ENCODE results near the gene LPCAT1. TPM values are rescaled to one million over a fixed set of nuclear protein-coding genes. Genes with fewer than 3 reads are reported as not detected.

The LPCAT1 gene
- total RNA-seq, 1 experiment from 2014 or later = 59.8 TPM

GRCh38 chr5:1446602-1447343 lies 77.0 kb downstream of the LPCAT1 start:
- H3K4me1 ChIP-seq (ENCODE audit: control insufficient read depth, insufficient read depth, low read length) = no peaks in the 10 kb centered on the region
- no TSS peak for BruUV-seq (replicated peaks)
- POLR2A ChIA-PET = interaction anchor here (0.7 kb wide), 1 partner anchor 98 kb away, joined by 3 read pairs; no protein-coding TSS in a partner anchor
- CTCF ChIA-PET = no interaction called here
- H3K27ac ChIP-seq (ENCODE audit: low read length) = no peak overlapping the region
- TF ChIP-seq CTCF (IDR thresholded peaks at IDR 0.05) = no peak
- no peak for TF ChIP-seq POLR2AphosphoS5 (IDR thresholded peaks at IDR 0.05; ENCODE audit: low read depth, low read length)
- no peak for TF ChIP-seq TCF7L2 (IDR thresholded peaks at IDR 0.05; ENCODE audit: low read depth, low read length)
- no peak for TF ChIP-seq SIN3A (IDR thresholded peaks at IDR 0.05; ENCODE audit: borderline replicate concordance, insufficient read depth, low read depth, low read length)
- no peak for TF ChIP-seq REST (IDR thresholded peaks at IDR 0.05; ENCODE audit: insufficient read depth in 1 of 2, low read depth in 2 of 2, low read length in 1 of 2)
- H3K27me3 ChIP-seq (ENCODE audit: control insufficient read depth, insufficient read depth, low read length) = peaks cover 5% of the 10 kb centered on the region
- H3K4me3 ChIP-seq (ENCODE audit: low read depth in 2 of 2, low read length in 2 of 2) = no peak overlapping the region
- no peak for DNase-seq (ENCODE audit: low read depth, low spot score)
- intact Hi-C loops (cut with micrococcal nuclease; ENCODE audit: unreplicated experiment) (no loop called here), in situ Hi-C loops (cut with HindIII; ENCODE audit: low pct_unique_long_range_greater_than_20kb, low sequenced_read_pairs) (no loop called here)
- H3K36me3 ChIP-seq (ENCODE audit: control insufficient read depth, insufficient read depth, low read length) = no peaks in the 10 kb centered on the region
- ATAC-seq = no peak
- no peaks in the 10 kb centered on the region for H3K9me3 ChIP-seq (ENCODE audit: control insufficient read depth, insufficient read depth, low read depth, low read length)

- H3K4me3 ChIP-seq (ENCODE audit: low read depth in 2 of 2, low read length in 2 of 2) = no peak overlapping the region
- H3K36me3 ChIP-seq (ENCODE audit: control insufficient read depth, insufficient read depth, low read length) = no peaks in the 10 kb centered on the region
- ATAC-seq (peak; percentile 51), DNase-seq (ENCODE audit: low read depth, low spot score) (no peak)
- in situ Hi-C loops (cut with HindIII; ENCODE audit: low pct_unique_long_range_greater_than_20kb, low sequenced_read_pairs) = no loop called here
- BruUV-seq (replicated peaks) = no TSS peak
- TF ChIP-seq CTCF (IDR thresholded peaks at IDR 0.05) = no peak
- no peak for TF ChIP-seq POLR2AphosphoS5 (IDR thresholded peaks at IDR 0.05; ENCODE audit: low read depth, low read length)
- no peak for TF ChIP-seq SIN3A (IDR thresholded peaks at IDR 0.05; ENCODE audit: borderline replicate concordance, insufficient read depth, low read depth, low read length)
- TF ChIP-seq TCF7L2 (IDR thresholded peaks at IDR 0.05; ENCODE audit: low read depth, low read length) = no peak
- TF ChIP-seq REST (IDR thresholded peaks at IDR 0.05; ENCODE audit: insufficient read depth in 1 of 2, low read depth in 2 of 2, low read length in 1 of 2) = no peak
- intact Hi-C loops (cut with micrococcal nuclease; ENCODE audit: unreplicated experiment) = no loop called here
- no peaks in the 10 kb centered on the region for H3K4me1 ChIP-seq (ENCODE audit: control insufficient read depth, insufficient read depth, low read length)
- H3K27me3 ChIP-seq (ENCODE audit: control insufficient read depth, insufficient read depth, low read length) = peaks cover 5% of the 10 kb centered on the region; the same call in 1 of the 2 replicates
- CTCF ChIA-PET = no interaction called here
- no peak overlapping the region for H3K27ac ChIP-seq (ENCODE audit: low read length)
- no peaks in the 10 kb centered on the region for H3K9me3 ChIP-seq (ENCODE audit: control insufficient read depth, insufficient read depth, low read depth, low read length)
- POLR2A ChIA-PET = no interaction called here
These were observed 77.8 kb downstream of the LPCAT1 start for GRCh38 chr5:1445689-1446601.

Measured in Panc1 (cell line).